H1 (cell line): Measurements from ENCODE around the gene GRM4. TPM values are rescaled to one million over a fixed set of nuclear protein-coding genes. Genes with fewer than 3 reads are reported as not detected.

Source experiments
- CTCF ChIA-PET: fragments of 300-600 bp; sonication (Branson Sonifier 250); formaldehyde crosslinking; loops from one replicate; lab custom pipeline; 2021; ENCODE audit not compliant: partially characterized antibody; lab: Charles Lee
- POLR2A ChIA-PET: fragments of 300-600 bp; sonication (Branson Sonifier 250); formaldehyde crosslinking; loops from one replicate; lab custom pipeline; 2021; ENCODE audit warnings: inconsistent platforms; ENCODE audit not compliant: partially characterized antibody; lab: Charles Lee
- DNase-seq, 2 experiments: peaks; one replicate each; pipeline versions ENCODE4 v3.0.0 to v3.0.0-alpha.2; 2010 to 2022; ENCODE audit warnings: low spot score in 2 of 2, low read depth in 1 of 2, mixed read lengths in 1 of 2
- FAIRE-seq: peaks from 2 replicates; lab custom pipeline; 2011; peaks lifted over from hg19 to GRCh38; lab: Jason Lieb, UNC
- H2AFZ ChIP-seq: 2 replicates; pipeline ENCODE4 v1.8.1; 2012; ENCODE audit warnings: low read length, inconsistent platforms
- H2AK5ac ChIP-seq: 2 replicates; pipeline ENCODE4 v1.6.1; 2013; ENCODE audit warnings: low read depth, low read length
- H2BK120ac ChIP-seq: replicated peaks from 2 replicates; pipeline ENCODE3; 2013; ENCODE audit warnings: low read depth, low read length, inconsistent platforms
- H2BK12ac ChIP-seq: 2 replicates; pipeline ENCODE4 v1.6.1; 2013; ENCODE audit warnings: low read depth, low read length
- H2BK15ac ChIP-seq: 2 replicates; pipeline ENCODE4 v1.6.1; 2013; ENCODE audit warnings: low read length
- H2BK20ac ChIP-seq: 2 replicates; pipeline ENCODE4 v1.6.1; 2013; ENCODE audit warnings: low read length
- H2BK5ac ChIP-seq: 2 replicates; pipeline ENCODE4 v1.6.1; 2013; ENCODE audit warnings: low read depth, low read length
- H3K14ac ChIP-seq: 2 replicates; pipeline ENCODE4 v1.6.1; 2013; ENCODE audit warnings: inconsistent platforms; ENCODE audit not compliant: insufficient read length
- H3K18ac ChIP-seq: 2 replicates; pipeline ENCODE4 v1.6.1; 2013; ENCODE audit warnings: low read length; ENCODE audit errors: extremely low read depth
- H3K23ac ChIP-seq: 2 replicates; pipeline ENCODE4 v1.6.1; 2013; ENCODE audit warnings: inconsistent platforms; ENCODE audit not compliant: insufficient read length
- H3K23me2 ChIP-seq: 2 replicates; pipeline ENCODE4 v1.6.1; 2013; ENCODE audit warnings: low read depth, low read length
- H3K27ac ChIP-seq: 2 replicates; pipeline ENCODE4 v1.6.1; 2011; ENCODE audit warnings: low read depth, low read length, inconsistent platforms
- H3K27me3 ChIP-seq, 4 experiments: replicated peaks in 1 of 4; 1 replicate in 1 of 4; 2 replicates in 3 of 4; pipeline versions ENCODE4 v1.6.1 to v1.8.1; 2011 to 2013; ENCODE audit warnings: low read length in 3 of 4, mild to moderate bottlenecking in 3 of 4, inconsistent platforms in 2 of 4, mixed read lengths in 2 of 4, moderate library complexity in 1 of 4; ENCODE audit not compliant: control insufficient read depth in 3 of 4, insufficient read depth in 3 of 4; ENCODE audit errors: extremely low read depth in 1 of 4
- H3K36me3 ChIP-seq, 4 experiments: 2 replicates each; pipeline versions ENCODE4 v1.6.1 to v1.8.1; 2011 to 2013; ENCODE audit warnings: mild to moderate bottlenecking in 4 of 4, low read length in 3 of 4, moderate library complexity in 2 of 4, control low read depth in 1 of 4, inconsistent platforms in 1 of 4; ENCODE audit not compliant: insufficient read depth in 4 of 4, control insufficient read depth in 2 of 4
- H3K4ac ChIP-seq: replicated peaks from 2 replicates; pipeline ENCODE3; 2013; ENCODE audit warnings: low read length, low read depth, mixed read lengths, inconsistent platforms; ENCODE audit not compliant: insufficient read length
- H3K4me1 ChIP-seq, 4 experiments: replicated peaks in 1 of 4; 1 replicate in 1 of 4; 2 replicates in 3 of 4; pipeline versions ENCODE4 v1.6.1 to v1.8.1; 2011 to 2013; ENCODE audit warnings: low read length in 3 of 4, inconsistent platforms in 2 of 4, mixed read lengths in 1 of 4; ENCODE audit not compliant: insufficient read depth in 4 of 4, control insufficient read depth in 3 of 4
- H3K4me2 ChIP-seq, 2 experiments: 2 replicates each; pipeline versions ENCODE4 v1.6.1 to v1.8.1; 2011 to 2013; ENCODE audit warnings: low read depth in 2 of 2, low read length in 2 of 2, control low read depth in 1 of 2, inconsistent platforms in 1 of 2, mild to moderate bottlenecking in 1 of 2; ENCODE audit not compliant: insufficient read depth in 1 of 2
- H3K4me3 ChIP-seq, 4 experiments: fragments of 200-600, 300-600 bp in 1 of 4; sonication (generic), shearing (Covaris generic), sonication (Bioruptor Twin) in 1 of 4; 2 replicates each; pipeline versions ENCODE4 v1.5.1 to v1.8.1; 2011 to 2016; ENCODE audit warnings: low read length in 4 of 4, low read depth in 3 of 4, control low read depth in 2 of 4, inconsistent platforms in 2 of 4, mild to moderate bottlenecking in 2 of 4, mixed read lengths in 1 of 4, moderate library complexity in 1 of 4; ENCODE audit not compliant: insufficient read depth in 2 of 4; ENCODE audit errors: extremely low read depth in 1 of 4
- H3K56ac ChIP-seq: replicated peaks from 2 replicates; pipeline ENCODE3; 2013; ENCODE audit warnings: low read depth, mild to moderate bottlenecking, mixed read lengths, low read length, inconsistent platforms; ENCODE audit not compliant: insufficient read length
- H3K79me1 ChIP-seq: 2 replicates; pipeline ENCODE4 v1.6.1; 2013; ENCODE audit warnings: low read depth, low read length, control low read depth
- H3K79me2 ChIP-seq, 2 experiments: 2 replicates each; pipeline versions ENCODE4 v1.6.1 to v1.8.1; 2012 to 2013; ENCODE audit warnings: low read length in 2 of 2, mild to moderate bottlenecking in 2 of 2, inconsistent platforms in 1 of 2; ENCODE audit not compliant: insufficient read depth in 2 of 2, control insufficient read depth in 1 of 2
- H3K9ac ChIP-seq, 4 experiments: replicated peaks in 1 of 4; 1 replicate in 1 of 4; 2 replicates in 3 of 4; pipeline versions ENCODE4 v1.6.1 to v1.8.1; 2011 to 2013; ENCODE audit warnings: low read depth in 3 of 4, low read length in 3 of 4, control low read depth in 2 of 4, mild to moderate bottlenecking in 2 of 4, moderate library complexity in 2 of 4, inconsistent platforms in 1 of 4; ENCODE audit errors: extremely low read depth in 1 of 4
- H3K9me3 ChIP-seq, 2 experiments: 2 replicates each; pipeline versions ENCODE4 v1.6.1 to v1.8.1; 2012 to 2013; ENCODE audit warnings: mild to moderate bottlenecking in 2 of 2, moderate library complexity in 2 of 2, control low read depth in 1 of 2, inconsistent platforms in 1 of 2, low read depth in 1 of 2, low read length in 1 of 2, mixed read lengths in 1 of 2; ENCODE audit not compliant: insufficient read depth in 2 of 2
- H4K20me1 ChIP-seq, 2 experiments: replicated peaks in 1 of 2; 2 replicates each; pipeline versions ENCODE3 to v1.8.1; 2011 to 2013; ENCODE audit warnings: inconsistent platforms in 2 of 2, low read length in 2 of 2, mild to moderate bottlenecking in 1 of 2; ENCODE audit not compliant: insufficient read depth in 2 of 2, control insufficient read depth in 1 of 2
- H4K5ac ChIP-seq: 2 replicates; pipeline ENCODE4 v1.6.1; 2013; ENCODE audit warnings: low read length, low read depth, mixed read lengths, inconsistent platforms; ENCODE audit not compliant: insufficient read length
- H4K8ac ChIP-seq: 2 replicates; pipeline ENCODE4 v1.8.0; 2013; ENCODE audit warnings: mild to moderate bottlenecking, moderate library complexity, low read length, inconsistent platforms; ENCODE audit not compliant: insufficient read depth; ENCODE audit errors: extremely low read depth
- H4K91ac ChIP-seq: replicated peaks from 2 replicates; pipeline ENCODE3; 2013; ENCODE audit warnings: low read length, mixed read lengths, inconsistent platforms; ENCODE audit not compliant: insufficient read length
- CHD1 ChIP-seq: IDR thresholded peaks from 2 replicates; pipeline ENCODE4 v1.6.1; 2012; ENCODE audit warnings: low read depth, low read length, improper control_type of control experiment
- CHD2 ChIP-seq: IDR thresholded peaks from 2 replicates; pipeline ENCODE4 v1.6.1; 2012; ENCODE audit warnings: low read length, improper control_type of control experiment
- SP1 ChIP-seq: IDR thresholded peaks from 2 replicates; pipeline ENCODE4 v1.6.1; 2011; ENCODE audit warnings: low read depth, low read length
- TEAD4 ChIP-seq: IDR thresholded peaks from 2 replicates; pipeline ENCODE4 v1.6.1; 2012; ENCODE audit warnings: low read depth, low read length, inconsistent platforms, mixed read lengths
- WGBS, 2 experiments: shearing (Covaris generic) in 1 of 2; methylation state at CpG; one replicate each; pipeline versions ENCODE4 v1.1.6 to v1.1.7; 2013 to 2015; ENCODE audit warnings: low lambda C conversion rate in 2 of 2, mixed read lengths in 2 of 2, inconsistent platforms in 1 of 2, low coverage in 1 of 2, missing lambda C conversion rate in 1 of 2; ENCODE audit not compliant: insufficient replicate concordance in 2 of 2, insufficient coverage in 1 of 2, insufficient read length in 1 of 2; ENCODE audit errors: extremely low coverage in 1 of 2, missing lambda C conversion rate in 1 of 2; 5-methylcytosine and 5-hydroxymethylcytosine counted together
- polyA plus RNA-seq, 7 experiments: library from polyadenylated mRNA; depleted of rRNA in 3 of 7; stranded (reverse) in 5 of 7; unstranded in 2 of 7; fragments of >200 nt in 5 of 7; fragments of 200-250 nt in 2 of 7; gene quantifications; 1 replicate in 5 of 7; 2 replicates in 1 of 7; 4 replicates in 1 of 7; pipeline versions ENCODE4 v1.2.1 to v1.2.3, GENCODE V29; 2011 to 2013; ENCODE audit warnings: missing spikeins in 2 of 7, mixed read lengths in 2 of 7
- total RNA-seq: library from RNA; stranded (reverse); fragmentation: NEBNext Ultra II Directional; extraction: Animal tissue kit (Norgen Biotek cat#: 25700); gene quantifications from 2 replicates; pipeline ENCODE4 v1.2.1, GENCODE V29; 2021
- TF ChIP-seq, protein P1 (sequence below): IDR thresholded peaks from 2 replicates; pipeline ENCODE4 v1.6.1; 2011; ENCODE audit warnings: low read depth, mild to moderate bottlenecking, low read length; ENCODE audit not compliant: insufficient read depth

GRM4 gene
- total and polyA plus RNA-seq, 2 of the 8 experiments (the other 6 are each of a cell fraction or from before 2014, with no cell fraction given) = 19.6 to 21.5 TPM

DNA sequence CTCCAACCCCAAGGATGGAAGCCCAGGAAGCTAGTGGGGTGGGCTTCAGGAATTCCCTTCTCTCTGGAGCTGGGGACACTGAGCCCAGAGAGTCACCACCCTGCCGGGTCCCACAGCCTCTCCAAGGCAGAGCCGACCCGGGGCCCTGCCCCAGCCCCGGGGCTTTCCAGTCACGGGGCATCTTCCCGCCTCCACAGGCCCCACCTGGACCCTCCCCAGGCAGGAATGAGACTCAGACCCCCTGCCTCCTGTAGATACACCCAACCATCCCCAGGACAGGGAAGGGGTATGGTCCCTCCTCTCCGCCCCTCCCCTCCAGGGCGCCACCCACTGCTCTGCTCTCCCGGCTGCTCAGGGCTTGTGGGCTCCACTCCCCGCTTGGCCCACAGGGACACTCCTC is 53.3 kb downstream of the GRM4 start:
- Histone ChIP-seq H3K56ac (no peak overlapping the region), H3K79me2 (no peaks in the 10 kb centered on the region), H3K27ac (no peak overlapping the region), H2BK12ac (no peak overlapping the region), H4K91ac (no peak overlapping the region), H3K14ac (no peak overlapping the region), H3K79me1 (no peaks in the 10 kb centered on the region), H2AK5ac (no peak overlapping the region), H3K18ac (no peak overlapping the region; the same call in 1 of the 2 replicates), H4K20me1 (peaks cover 0 to 3% of the 10 kb centered on the region in 2 experiments), H3K4me3 (no peak overlapping the region), H3K23ac (no peak overlapping the region), H3K4me1 (peaks cover 0 to 13% (median 4%) of the 10 kb centered on the region in 4 experiments; a peak in 4 of 7 replicates), H2BK120ac (no peak overlapping the region), H2BK20ac (no peak overlapping the region), H4K8ac (no peak overlapping the region), H3K9me3 (no peaks in the 10 kb centered on the region), H2BK5ac (no peak overlapping the region), H3K36me3 (no peaks in the 10 kb centered on the region; a peak in 1 of 8 replicates), H3K4me2 (no peak overlapping the region), H3K27me3 (no peaks in the 10 kb centered on the region), H3K9ac (no peak overlapping the region), H2AFZ (no peak overlapping the region), H4K5ac (no peak overlapping the region), H3K23me2 (no peaks in the 10 kb centered on the region), H3K4ac (no peak overlapping the region), H2BK15ac (no peak overlapping the region)
- 68% methylated on average over 4 of the region's 10 CpGs; no CpG with 5 or more reads in 1 of the 2 experiments for WGBS, 2 experiments
- TF ChIP-seq CHD1 (no peak), TEAD4 (no peak), CHD2 (no peak), SP1 (no peak)
- TF ChIP-seq, protein P1, sequence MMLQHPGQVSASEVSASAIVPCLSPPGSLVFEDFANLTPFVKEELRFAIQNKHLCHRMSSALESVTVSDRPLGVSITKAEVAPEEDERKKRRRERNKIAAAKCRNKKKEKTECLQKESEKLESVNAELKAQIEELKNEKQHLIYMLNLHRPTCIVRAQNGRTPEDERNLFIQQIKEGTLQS = no peak
- FAIRE-seq (no peak), DNase-seq (no peak)
- ChIA-PET POLR2A (no interaction called here), CTCF (interaction anchor here (0.6 to 2.1 kb wide), 6 partner anchors 8 to 1361 kb away, joined by 3 to 11 read pairs (median 4); no protein-coding TSS in a partner anchor)
